Measurements from ENCODE around the gene HELZ2. TPM values are rescaled to one million over a fixed set of nuclear protein-coding genes. Genes with fewer than 3 reads are reported as not detected.

Gene HELZ2
- 25.7 and 48.8 TPM in 2 replicates for total RNA-seq

GRCh38 chr20:63574156-63574828 is at the start of gene HELZ2:
Gene HELZ2, minus strand, starts transcription at chr20:63574239. Its CDS starts 1,854 bp downstream, at chr20:63572385.
- no peak for DNase-seq (ENCODE audit: low read depth)
- TF ChIP-seq CTCF (conservative IDR thresholded peaks at IDR 0.05; ENCODE audit: low read depth, low read length), result no peak
- H3K4me3 ChIP-seq (ENCODE audit: low read depth, low read length), result peak within 1 kb of the TSS; percentile 88

- DNase-seq (ENCODE audit: low read depth), result no peak
- no peak for TF ChIP-seq CTCF (conservative IDR thresholded peaks at IDR 0.05; ENCODE audit: low read depth, low read length)
Measured at GRCh38 chr20:63622732-63623131, 48.7 kb upstream of the HELZ2 start.

GRCh38 chr20:63622096-63622495 is 48.1 kb upstream of the HELZ2 start:
- DNase-seq (ENCODE audit: low read depth), result no peak
- no peak overlapping the region for H3K4me3 ChIP-seq (ENCODE audit: low read depth, low read length)
- no peak for TF ChIP-seq CTCF (conservative IDR thresholded peaks at IDR 0.05; ENCODE audit: low read depth, low read length)

More at GRCh38 chr20:63622732-63623131, 48.7 kb upstream of the HELZ2 start:
- no peak overlapping the region for H3K4me3 ChIP-seq (ENCODE audit: low read depth, low read length)

GRCh38 chr20:63620991-63621390 is 47.0 kb upstream of the HELZ2 start:
- no peak for DNase-seq (ENCODE audit: low read depth)
- H3K4me3 ChIP-seq (ENCODE audit: low read depth, low read length), result no peak overlapping the region
- no peak for TF ChIP-seq CTCF (conservative IDR thresholded peaks at IDR 0.05; ENCODE audit: low read depth, low read length)

- H3K4me3 ChIP-seq (ENCODE audit: low read depth, low read length), result no peak overlapping the region
- TF ChIP-seq CTCF (conservative IDR thresholded peaks at IDR 0.05; ENCODE audit: low read depth, low read length), result no peak
- no peak for DNase-seq (ENCODE audit: low read depth)
Measured at GRCh38 chr20:63619505-63619904, 45.5 kb upstream of the HELZ2 start.

- no peak for DNase-seq (ENCODE audit: low read depth)
- H3K4me3 ChIP-seq (ENCODE audit: low read depth, low read length), result no peak overlapping the region
- TF ChIP-seq CTCF (conservative IDR thresholded peaks at IDR 0.05; ENCODE audit: low read depth, low read length), result no peak
Measured at GRCh38 chr20:63619086-63619485, 45.0 kb upstream of the HELZ2 start.
